Epithelial cell of proximal tubule (primary cell): ENCODE data around the gene SYNPO2. TPM values are rescaled to one million over a fixed set of nuclear protein-coding genes. Genes with fewer than 3 reads are reported as not detected.

Source experiments
- DNase-seq: peaks from one replicate; pipeline ENCODE4 v3.0.0-alpha.2; 2011; ENCODE audit warnings: low read depth
- H3K4me3 ChIP-seq: 2 replicates; pipeline ENCODE4 v1.5.1; 2011; ENCODE audit warnings: low read depth, mild to moderate bottlenecking, low read length
- total RNA-seq: library from RNA; depleted of rRNA; stranded (reverse); fragments of >200 nt; gene quantifications from 2 replicates; pipeline ENCODE4 v1.2.3, GENCODE V29; 2015
- TF ChIP-seq, protein P1 (sequence below): conservative IDR thresholded peaks from 2 replicates; pipeline ENCODE4 v1.5.1; 2012; ENCODE audit warnings: low read depth, mild to moderate bottlenecking, low read length

Gene SYNPO2
- total RNA-seq, 1 donor from 2014 or later, result 0.40 TPM

DNA sequence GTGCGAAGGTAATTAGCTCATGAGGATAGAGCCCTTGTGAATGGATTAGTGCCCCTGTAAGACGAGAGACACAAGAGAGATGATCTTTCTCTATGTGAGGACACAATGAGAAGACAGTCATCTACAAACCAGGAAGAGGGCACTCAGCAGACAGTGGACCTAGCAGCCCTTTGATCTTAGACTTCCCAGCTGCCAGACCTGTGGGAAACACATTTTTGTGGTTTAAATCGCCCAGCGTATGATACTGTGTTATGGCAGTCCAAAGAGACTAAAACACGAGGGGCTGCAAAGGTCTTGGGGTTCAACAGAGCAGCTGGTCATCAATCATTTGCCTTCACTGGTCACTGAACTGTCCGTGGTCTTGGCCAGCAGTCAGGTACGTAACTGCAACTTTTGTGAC, 9.2 kb upstream of the SYNPO2 start:
- no peak overlapping the region for H3K4me3 ChIP-seq
- no peak for DNase-seq
- TF ChIP-seq, protein P1, sequence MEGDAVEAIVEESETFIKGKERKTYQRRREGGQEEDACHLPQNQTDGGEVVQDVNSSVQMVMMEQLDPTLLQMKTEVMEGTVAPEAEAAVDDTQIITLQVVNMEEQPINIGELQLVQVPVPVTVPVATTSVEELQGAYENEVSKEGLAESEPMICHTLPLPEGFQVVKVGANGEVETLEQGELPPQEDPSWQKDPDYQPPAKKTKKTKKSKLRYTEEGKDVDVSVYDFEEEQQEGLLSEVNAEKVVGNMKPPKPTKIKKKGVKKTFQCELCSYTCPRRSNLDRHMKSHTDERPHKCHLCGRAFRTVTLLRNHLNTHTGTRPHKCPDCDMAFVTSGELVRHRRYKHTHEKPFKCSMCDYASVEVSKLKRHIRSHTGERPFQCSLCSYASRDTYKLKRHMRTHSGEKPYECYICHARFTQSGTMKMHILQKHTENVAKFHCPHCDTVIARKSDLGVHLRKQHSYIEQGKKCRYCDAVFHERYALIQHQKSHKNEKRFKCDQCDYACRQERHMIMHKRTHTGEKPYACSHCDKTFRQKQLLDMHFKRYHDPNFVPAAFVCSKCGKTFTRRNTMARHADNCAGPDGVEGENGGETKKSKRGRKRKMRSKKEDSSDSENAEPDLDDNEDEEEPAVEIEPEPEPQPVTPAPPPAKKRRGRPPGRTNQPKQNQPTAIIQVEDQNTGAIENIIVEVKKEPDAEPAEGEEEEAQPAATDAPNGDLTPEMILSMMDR, result no peak

DNA sequence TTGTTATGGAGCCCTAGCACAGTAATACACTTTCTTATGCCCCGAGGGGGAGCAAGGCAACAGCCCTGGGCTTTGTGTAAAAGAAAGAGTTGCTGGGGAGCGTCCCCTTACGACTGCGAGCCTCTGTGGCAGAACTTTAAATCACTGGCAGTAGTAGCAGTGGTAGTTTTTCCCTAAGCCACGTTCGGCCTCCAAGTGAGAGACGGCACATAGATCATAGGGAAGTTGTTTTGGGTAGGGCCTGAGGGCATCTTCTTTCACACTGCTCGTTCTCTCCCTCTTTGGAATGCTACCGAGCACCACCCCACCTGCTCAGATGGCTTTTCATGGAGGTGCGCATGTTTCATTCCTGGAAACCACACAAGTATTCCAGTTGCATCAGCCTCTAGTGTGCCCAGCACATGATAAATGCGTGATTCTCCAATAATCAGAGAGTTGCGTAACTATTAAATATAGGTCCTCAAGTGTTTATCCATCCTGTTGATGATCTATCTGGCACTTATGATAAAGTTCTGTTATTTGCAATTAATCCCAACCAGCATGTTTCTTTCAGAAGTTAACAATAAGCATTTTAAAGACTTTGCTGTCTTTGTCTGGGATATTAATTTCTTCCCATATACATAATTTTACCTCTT, 7.0 kb upstream of the SYNPO2 start:
- TF ChIP-seq, protein P1, result no peak
- no peak for DNase-seq
- no peak overlapping the region for H3K4me3 ChIP-seq

DNA sequence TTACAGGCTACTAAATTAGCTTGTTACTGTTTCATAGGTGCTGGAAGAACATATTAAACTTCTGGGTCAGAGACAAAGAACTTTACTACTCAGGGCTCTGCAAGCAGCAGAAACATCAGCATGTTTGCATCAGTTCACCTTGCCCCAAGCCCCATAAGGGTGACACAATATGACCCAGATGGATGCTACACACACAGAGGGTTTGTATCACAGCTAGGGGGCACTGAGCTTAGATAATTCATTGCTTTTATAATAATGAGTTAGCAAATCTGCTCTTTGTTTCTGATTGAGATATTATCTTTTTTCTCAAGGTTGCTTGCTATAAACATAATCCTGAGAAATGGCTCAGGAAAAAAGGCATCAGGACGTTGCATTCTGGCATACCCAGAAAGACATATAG, 4.8 kb upstream of the SYNPO2 start:
- H3K4me3 ChIP-seq, result no peak overlapping the region
- TF ChIP-seq, protein P1, result peak; percentile 44
- no peak for DNase-seq

DNA sequence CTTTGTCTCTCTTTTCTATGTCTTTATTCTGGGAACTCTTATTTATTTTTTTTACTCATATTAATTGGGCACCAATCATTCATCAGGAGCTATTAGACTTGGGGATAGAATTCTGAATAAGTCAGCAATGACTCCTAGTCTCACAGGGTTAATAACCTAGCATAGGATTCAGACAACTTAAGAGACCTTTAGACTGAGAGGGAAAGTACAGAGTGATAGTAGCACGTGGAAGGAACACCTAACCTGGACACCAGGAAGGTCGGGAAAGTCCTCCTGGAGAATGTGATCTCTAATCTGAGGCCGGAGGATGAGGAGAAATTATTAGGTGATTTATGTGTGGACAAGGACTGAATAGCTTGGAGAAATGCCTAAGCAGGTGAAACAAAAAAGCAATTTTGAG, 3.9 kb upstream of the SYNPO2 start:
- DNase-seq, result no peak
- no peak overlapping the region for H3K4me3 ChIP-seq
- TF ChIP-seq, protein P1, result no peak

DNA sequence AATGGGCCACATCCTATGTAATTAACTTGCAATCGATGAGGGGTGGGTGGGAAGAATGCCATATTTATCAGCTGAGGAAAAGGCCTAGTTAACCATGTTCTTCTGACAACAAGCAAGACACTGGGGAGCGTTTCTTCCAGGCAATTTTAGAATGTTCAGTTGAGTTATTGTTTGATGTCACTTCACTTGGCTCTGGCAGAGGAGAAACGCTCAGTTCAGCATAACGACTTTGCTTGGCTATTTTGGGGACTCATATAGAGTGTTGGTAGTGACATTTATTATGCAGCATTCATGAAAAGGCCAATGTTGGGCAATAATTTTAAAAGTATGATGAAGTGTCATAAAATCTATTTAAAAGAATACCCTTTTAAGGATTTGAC, 648 bp downstream of the SYNPO2 start:
- TF ChIP-seq, protein P1, result no peak
- DNase-seq, result no peak
- peak overlapping the region; percentile 60 for H3K4me3 ChIP-seq

DNA sequence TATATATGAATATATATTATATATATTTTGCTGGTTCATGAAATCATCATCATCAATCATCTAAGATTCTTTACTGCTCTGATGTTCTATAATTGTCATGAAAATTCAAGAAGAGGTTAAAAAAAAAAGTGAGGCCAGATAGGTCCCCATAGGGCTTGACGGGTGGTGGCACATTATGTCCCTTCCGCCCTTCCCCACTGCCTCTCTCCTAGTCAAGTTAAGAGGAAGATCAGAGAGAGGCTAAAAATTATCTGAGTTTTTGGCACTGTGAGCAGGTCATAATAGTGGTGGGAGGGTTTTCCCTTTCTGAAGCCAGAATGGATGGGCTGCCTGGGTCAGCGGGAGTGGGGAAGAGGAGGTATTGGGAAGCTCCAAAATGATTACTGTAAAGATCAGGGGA, 5.4 kb downstream of the SYNPO2 start:
- no peak for DNase-seq
- TF ChIP-seq, protein P1, result no peak
- no peak overlapping the region for H3K4me3 ChIP-seq

DNA sequence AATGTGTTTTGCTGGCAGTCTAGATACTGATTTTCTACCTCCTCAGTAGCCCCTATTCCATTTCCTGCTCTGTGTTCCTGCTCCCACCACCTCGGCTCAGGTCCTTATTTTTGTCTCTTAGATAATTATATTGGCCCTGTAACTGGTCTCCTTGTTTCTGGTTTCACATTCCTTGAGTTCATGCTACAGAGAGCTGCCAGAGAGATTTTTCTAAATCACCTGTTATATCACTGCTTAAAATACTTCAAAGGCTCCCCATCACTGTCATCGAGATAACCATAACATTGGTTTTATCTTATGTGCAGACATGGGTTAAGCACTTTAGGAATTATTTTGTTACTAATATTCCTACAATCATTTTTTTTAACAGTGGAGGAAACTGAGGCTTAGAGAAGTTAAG, 9.6 kb downstream of the SYNPO2 start:
- TF ChIP-seq, protein P1, result no peak
- DNase-seq, result no peak
- no peak overlapping the region for H3K4me3 ChIP-seq
